CD4-positive, alpha-beta T cell treated with Interleukin-6 at 100 ng/mL for 8 hours (primary cell): ENCODE measurements around the gene SHD.
"Not testable (repeated sequence)": the region's sequence is repeated elsewhere in the genome, so short reads cannot be mapped to it uniquely, and the experiment has no call there.

Source experiments
- DNase-seq: peaks from one replicate; pipeline ENCODE4 v3.0.0-alpha.2; 2020; ENCODE audit warnings: mixed read lengths, low spot score

SHD gene

DNA sequence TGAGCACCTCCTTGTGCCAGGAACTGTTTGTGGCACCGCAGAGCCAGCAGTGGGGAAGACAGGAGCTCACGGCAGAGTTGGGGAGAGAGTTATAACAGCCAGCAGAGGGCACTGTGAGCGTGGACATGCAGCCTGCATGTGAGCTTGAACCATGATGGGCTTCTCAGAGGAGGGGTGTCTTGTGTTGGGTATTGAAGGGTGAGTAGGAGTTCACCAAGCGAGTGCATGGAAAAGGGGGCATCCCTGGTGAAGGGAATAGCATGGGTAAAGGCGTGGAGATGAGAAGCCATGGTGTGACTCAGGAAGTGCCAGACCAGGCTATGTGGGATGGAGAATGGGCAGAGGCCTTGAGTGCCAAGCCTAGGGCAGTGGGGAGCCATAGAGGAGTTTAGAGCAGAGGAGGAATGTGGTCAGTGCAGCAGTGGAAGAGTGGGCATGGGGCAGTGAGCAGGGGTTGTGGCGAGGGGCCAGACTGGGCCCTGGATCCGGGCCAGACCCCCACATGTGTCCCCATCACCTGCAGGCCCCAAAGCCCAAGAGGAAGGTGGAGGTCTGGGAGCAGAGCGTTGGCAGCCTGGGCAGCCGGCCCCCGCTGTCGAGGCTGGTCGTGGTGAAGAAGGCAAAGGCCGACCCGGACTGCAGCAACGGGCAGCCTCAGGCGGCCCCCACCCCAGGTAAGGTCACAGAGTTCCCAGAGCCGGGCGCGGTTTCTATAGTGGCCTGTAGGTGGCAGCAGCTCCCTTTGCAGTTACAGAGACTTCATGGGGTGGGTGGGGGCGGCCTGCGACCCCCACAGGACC lies 11.8 kb upstream of the SHD start:
- peak; percentile 45 for DNase-seq

DNA sequence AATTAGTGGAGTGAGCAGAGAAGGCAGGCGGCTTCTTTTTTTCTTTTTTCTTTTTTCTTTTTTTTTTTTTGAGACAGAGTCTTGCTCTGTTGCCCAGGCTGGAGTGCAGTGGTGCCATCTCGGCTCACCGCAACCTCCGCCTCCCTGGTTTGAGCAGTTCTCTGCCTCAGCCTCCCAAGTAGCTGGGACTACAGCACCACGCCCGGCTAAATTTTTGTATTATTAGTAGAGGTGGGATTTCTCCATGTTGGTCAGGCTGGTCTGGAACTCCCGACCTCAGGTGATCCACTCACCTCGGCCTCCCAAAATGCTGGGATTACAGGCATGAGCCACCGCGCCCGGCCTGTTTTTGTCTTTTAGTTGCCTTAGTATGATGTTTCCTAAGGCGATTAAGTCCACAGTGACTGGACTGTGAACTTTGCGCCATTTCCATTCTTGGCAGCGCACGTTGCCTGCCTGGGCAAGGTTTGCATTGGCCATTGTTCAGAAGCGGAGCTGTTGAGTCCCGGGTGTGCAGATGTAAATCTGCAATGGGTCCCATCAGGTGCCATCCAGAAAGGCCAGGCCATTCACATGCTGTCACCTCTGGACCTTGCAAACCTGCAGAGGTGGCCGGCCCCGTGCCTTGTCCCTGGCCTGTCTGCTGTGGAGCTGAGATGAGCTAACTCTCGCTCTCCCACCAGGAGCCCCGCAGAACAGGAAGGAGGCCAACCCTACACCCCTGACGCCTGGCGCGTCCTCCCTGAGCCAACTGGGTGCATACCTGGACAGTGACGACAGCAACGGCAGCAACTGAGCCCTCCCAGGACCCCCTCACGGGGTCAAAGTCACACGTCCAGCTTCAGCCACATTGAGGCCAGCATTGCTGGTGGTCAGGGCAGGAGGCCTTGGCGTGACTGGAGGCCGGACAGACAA lies 10.9 kb upstream of the SHD start:
- DNase-seq, result no peak

DNA sequence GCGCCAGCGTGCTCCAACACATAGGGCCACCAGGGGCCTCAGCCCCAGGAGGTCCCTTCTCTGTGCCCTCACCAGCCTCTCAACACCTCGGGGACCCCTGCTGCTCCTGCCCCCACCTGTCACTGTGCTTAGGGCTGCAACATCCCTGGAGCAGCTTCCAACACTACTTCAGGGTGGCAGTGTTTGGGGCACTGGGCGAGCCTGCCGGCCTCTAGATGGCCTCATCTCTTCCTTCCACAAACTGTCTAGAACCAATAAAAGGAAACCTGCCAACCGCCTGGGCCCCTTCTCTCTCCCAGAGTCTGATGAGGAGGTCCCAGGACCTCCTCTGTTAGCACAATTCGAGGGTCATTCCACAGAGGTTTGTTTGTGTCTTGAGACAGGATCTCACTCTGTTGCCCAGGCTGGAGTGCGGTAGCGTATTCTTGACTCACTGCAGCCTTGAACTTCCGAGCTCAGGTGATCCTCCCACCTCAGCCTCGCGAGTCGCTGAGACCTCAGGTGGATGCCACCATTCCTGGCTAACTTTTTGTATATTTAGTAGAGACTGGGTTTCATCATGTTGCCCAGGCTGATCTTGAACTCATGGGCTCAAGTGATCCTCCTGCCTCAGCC lies 10.1 kb upstream of the SHD start:
- DNase-seq, result no peak

DNA sequence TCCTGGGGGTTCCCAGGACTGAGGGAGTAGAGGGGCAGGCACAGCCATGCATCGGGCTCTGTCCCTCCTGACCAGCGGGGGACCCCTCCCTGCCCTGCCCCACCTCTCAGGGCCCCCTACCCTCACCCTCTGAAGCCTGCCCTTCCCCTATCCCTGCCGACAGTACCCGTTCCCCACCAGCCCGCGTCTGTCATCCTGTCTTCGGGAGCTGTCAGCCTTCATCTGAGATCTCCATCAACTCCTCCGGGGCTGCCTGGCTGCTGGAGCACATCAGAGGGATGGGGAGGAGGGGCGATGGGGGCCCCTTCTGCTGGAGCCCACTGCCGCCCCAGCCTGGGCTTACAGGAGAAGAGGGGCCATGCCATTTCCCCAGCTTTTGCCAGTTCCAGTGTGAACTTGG lies 6.2 kb upstream of the SHD start:
- no peak for DNase-seq

DNA sequence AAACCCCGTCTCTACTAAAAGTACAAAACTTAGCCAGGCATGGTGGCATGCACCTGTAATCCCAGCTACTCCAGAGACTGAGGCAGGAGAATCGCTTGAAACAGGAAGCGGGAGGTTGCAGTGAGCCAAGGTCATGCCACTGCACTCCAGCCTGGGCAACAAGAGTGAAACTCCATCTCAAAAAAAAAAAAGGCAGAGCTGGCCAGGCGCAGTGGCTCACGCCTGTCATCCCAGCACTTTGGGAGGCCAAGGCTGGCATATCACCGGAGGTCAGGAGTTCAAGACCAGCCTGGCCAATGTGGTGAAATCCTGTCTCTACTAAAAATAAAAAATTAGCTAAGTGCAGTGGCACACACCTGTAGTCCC lies 4.8 kb upstream of the SHD start:
- DNase-seq, result not testable (repeated sequence)

DNA sequence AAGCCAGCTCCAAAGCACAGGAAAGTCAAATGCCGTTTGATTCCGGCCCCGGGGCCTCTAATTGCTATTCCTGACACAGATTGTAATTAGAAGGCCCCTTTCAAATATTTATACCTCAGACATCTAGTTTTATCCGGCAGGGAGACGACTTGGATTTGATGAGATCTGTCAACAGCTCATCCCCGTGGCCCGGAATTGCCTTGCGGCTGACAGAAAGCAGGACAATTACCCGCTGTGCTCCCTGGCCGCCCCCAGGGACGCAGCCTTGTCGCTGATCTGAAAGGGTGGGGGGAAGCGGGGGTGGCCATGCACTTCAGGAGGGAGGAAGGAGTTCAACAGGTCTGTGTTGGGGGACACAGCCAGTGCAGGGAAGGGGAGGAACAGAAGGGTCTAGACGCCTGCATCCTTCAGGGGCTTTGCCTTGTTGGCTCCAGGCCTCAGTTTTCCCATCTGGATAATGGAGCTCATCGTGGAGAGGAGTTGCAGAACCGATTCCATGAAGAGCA lies 1.8 kb upstream of the SHD start:
- DNase-seq, result no peak

DNA sequence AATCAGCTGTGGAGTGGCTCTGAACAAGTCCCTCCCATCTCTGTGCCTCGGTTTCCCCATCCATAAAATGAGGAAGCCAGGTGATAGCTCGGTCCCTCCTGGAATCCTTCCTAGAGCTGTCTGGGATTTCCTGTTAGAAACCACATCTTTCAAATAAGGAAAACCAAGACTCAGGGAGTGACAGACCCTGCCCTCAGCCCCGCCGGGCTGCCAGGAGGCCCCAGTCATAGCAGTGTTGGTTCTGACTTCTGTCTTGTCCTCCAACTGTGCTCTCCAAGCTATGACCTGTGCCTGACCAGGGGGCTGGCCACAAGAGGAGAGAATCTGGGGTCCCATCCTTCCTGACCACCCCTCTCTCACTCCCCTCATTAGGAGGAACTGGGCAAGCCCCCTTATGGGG lies 1.1 kb upstream of the SHD start:
- DNase-seq, result no peak

DNA sequence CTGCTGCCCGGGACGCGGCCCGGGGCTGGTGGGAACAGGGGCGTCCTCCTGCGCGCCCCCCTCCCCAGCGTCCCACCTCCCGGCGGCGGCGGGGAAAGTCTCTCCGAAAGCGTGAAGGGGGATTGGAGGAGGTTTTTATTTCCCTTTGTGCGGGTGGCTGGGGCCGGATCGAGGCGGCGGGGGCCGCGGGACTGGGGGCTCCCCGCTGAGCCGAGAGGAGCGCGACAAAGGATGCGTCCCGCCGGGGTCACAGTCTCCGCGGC lies 132 bp downstream of the SHD start:
- DNase-seq, result no peak

DNA sequence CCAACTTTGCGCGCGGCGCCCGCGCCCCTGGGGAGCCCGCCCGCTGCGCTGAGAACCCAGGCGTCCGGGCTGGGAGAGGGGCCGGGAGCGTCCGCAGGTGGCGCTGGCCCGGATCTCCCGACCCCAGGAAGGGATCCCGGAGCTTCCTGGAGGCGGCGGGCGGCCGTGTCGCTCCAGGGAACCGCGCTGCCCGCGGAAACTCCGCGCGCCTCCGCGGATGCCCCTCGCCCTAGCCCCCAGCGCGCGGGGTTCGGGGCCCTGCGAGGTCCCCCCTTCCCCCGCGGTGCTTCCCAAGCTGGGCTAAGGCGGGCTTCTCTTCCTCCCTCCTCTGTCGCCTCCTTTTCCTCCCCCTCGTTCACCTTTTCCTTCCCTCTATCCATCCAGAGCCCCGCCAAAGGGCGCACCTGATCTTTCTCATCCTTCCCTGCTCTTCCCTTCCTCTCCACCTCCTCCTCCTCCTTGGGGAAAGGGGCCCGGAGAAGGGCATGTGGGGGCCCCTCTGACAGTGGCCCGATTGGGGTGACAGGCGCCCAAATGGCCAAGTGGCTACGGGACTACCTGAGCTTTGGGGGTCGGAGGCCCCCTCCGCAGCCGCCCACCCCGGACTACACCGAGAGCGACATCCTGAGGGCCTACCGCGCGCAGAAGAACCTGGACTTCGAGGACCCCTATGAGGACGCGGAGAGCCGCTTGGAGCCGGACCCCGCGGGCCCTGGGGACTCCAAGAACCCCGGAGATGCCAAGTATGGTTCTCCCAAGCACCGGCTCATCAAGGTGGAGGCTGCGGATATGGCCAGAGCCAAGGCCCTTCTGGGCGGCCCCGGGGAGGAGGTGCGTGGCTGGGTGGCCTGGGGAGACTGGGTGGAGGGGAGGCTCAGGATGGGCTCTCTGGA lies 710 bp downstream of the SHD start:
- no peak for DNase-seq

DNA sequence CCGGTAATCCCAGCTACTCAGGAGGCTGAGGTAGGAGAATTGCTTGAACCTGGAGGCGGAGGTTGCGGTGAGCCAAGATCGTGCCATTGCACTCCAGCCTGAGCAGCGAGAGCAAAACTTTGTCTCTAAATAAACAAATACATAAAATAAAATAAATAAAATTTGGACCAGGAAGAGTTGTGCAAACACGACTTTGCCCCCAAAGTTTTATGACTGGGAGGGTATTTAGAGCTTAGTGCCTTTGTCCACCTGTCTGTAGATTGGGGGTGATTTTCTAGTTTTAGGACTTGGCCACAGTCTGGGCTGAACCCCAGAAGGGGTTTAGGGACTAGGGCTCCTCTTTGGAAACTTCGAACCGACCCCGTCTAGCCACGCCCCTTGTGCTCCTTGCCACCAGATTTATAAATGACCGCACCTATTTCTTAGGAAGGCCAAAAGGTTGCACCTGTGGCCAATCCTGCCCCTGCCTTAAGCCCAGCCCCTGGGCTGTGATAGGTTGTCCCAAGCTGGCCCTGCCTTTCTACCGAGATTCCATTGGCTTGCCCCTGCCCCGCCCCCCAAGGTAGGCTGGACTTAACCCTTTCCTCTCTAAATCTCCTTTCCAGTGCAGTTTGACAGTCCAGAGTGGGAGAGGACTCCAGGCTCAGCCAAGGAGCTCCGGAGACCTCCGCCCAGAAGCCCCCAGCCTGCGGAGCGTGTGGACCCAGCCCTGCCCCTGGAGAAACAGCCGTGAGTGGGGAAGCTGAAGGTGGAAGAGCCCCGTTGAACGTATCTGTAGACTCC lies 5.3 kb downstream of the SHD start:
- no peak for DNase-seq

DNA sequence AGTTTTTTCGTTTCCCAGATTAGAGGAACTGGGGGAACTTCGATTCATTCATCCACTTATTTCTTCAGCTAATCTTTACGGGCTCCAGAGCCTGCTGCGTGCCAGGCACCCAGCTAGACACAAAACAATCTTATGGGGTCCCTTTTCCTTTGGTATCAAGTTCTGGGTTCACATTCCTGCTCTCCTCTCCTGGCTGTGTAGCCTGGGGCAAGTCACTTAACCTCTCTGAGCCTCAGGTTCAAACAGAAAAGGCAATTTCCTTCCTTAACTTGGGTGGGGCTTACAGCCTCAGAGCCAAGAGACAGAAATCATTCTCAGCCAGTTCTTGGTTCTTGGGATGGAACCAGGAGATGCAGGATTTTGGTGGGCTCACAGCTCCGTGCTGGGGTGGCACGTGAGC lies 5.9 kb downstream of the SHD start:
- DNase-seq, result no peak

DNA sequence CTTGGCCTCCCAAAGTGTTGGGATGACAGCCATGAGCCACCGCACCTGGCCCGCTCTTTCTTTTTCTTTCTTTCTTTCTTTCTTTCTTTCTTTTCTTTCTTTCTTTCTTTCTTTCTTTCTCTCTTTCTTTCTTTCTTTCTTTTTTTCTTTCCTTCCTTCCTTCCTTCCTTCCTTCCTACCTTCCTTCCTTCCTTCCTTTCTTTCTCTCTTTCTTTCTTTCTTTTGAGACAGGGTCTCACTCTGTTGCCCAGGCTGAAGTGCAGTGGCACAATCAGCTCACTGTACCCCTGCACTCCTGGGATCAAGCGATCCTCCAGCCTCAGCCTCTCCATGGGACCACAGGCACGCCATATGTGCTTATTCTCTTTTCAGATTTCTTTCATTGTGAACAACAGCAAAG lies 7.1 kb downstream of the SHD start:
- DNase-seq, result not testable (repeated sequence)

DNA sequence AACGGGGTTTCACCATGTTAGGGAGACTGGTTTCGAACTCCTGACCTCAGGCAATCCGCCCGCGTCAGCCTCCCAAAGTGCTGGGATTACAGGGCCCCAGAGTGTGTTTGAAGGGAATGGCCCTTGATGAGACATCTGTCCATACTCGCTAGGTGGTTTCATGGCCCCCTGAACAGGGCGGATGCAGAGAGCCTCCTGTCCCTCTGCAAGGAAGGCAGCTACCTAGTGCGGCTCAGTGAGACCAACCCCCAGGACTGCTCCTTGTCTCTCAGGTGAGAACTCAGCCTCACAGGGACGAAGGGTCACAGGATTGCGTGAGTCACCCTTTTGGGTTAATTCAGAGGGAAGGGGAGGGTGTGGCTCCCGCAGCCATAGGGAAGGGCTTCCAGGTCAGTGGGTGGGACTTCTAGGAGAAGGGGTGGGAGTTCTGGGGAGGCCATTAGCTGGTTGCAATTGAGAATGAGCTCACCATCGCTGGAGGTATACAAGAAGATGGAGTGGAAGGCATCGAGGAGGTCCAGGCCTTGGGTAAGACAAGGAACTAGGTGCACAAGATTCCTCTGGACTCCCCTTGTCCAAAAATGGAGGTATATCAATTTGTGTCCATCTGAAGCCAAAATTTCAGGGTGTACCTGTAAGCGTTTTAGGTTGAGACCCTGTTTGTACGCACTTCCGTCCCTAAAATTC lies 9.2 kb downstream of the SHD start:
- DNase-seq, result no peak

DNA sequence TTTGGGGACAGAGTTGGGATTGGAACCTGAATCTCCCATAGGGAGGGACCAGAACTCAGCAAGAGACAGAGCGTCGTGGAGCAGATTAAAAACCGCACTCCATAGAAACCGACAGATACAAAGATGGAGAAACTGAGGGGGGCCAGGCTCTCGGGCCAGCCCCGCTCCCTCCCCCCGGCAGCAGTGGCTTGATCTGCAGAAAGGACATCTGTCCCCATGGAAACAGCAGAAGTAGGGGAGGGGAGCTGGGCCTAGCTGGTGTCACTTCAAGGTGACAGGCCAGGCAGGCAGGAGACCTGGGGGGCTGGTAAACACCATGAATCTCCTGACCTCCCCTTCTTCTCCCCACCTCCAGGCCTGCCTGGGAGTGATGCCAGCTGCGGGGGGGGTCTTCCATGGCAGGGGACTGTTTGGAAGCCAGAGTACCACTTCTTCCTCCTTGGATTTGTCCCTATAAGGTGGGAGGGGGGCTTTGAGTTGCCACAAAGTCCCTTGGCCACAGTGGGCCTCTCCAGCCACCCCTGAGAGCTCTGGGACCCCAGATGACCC lies 12.2 kb downstream of the SHD start:
- DNase-seq, result no peak

DNA sequence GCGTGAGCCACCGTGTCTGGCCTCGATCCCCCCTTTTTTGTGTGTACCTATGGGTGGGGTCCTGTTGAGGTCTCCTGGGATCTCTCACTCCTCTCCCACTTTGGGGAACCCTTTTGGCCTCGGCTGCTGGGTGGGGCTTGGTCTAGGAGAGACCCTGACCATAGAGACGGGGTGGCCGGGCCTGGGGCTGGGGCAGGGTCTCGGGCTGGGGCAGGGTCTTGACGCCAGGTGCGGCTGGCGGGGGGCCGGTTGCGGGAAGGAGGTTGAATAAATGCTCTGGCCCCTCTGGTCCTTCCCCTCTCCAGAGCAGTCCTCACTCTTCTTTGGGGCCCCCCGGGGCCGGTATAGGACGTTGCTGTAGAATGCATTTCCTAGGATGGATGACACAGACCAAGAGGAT lies 13.4 kb downstream of the SHD start:
- DNase-seq, result no peak

DNA sequence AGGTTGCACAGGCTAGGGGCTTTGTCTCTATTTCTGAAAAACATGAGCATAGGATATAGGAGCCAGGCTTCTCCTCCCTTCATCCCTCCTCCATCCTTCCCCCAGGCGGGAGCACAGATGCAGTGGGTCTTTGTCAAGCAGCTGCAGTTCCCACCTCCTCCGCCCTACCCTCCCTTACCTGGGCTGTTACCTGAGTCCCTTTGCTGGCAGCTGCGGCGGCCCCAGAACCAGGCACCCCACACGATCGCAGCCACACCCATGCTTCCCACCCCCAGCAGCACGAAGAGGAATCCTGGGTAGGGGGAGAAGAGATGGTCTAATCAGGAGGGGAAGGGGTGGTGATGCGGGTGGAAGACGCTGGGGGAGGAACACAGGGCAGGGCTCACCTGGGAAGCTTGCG lies 15.3 kb downstream of the SHD start:
- no peak for DNase-seq

DNA sequence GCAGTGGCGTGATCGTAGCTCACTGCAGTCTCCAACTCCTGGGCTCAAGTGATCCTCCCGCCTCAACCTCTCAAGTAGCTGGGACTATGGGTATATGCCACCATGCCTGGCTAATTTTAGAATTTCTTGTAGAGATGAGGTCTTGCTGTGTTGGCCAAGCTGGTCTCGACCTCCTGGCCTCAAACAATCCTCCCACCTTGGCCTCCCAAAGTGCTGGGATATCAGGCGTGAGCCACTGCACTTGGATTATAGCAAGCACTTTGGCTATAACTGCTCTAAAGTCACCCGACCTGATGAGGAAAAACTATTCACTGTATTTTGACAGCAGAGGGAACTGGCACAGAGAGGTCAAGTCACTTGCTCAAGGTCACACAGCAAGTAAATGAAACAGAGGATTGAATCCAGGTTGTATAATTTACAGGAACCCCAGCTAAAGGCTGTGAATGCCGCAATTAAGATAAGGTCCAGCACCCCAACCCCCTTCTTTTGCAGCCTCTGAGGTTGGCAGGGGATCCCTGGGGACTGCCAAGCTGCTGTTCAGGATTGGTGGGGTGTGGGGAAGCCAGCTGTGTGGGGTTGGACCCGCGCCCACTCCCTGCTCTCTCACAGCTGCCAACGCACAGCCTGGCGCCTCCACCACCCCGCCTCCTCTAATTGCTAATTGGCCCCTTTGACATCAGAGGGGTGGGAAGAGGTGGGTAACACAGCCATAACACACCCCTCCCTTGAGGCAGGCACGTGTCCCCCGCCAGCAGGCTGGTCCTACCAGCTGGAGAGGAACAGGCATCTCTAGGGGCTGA lies 17.1 kb downstream of the SHD start:
- DNase-seq, result no peak

DNA sequence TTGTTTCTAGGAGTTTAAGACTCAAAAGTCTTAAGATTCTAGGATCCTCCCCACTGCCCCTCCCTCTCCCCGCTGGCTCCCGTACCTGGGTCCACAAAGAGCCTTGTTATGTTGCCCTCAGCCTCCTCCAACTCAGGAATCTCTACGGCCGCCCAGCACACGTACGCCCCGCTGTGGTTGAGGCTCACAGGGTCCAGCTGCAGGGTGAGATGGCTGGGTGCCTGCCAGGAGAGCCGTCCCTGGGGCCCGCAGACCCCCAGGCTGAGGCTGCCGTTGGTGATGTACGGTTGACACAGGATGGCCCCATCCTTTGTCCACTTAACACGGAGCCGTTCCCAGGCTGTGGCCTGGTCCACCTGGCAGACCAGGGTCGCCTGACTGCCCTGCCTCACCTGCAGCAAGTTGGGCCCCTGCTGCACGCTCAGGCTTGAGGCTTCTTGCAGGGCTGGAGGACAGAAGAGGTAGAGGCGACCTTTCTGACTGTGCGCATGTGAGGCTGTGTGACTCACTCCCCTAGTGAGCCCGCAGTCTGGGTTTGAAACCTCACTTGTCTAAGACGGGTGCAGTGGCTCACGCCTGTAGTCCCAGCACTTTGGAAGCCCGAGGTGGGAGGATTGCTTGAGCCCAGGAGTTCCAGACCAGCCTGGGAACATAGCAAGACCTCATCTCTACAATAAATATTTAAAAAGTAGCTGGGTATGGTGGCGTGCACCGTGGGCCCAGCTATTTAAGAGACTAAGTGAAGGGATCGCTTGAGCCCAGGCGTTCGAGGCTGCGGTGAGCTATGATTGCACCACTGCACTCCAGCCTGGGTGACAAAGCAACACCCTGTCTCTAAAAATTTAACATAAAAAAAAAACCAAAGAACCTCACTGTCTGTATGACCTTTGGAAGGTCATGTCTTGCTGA lies 19.1 kb downstream of the SHD start:
- no peak for DNase-seq
